CD4-positive, alpha-beta T cell (primary cell): ENCODE measurements around the gene RPS15. TPM values are rescaled to one million over a fixed set of nuclear protein-coding genes. Genes with fewer than 3 reads are reported as not detected.

Source experiments
- ATAC-seq: fragments of 200-7000 bp; cut with Tn5 transposase; one replicate; pipeline ENCODE4 v1.10.0; 2022; ENCODE audit warnings: mild to moderate bottlenecking; ENCODE audit not compliant: poor library complexity
- CTCF ChIA-PET: fragments of 350-600 bp; sonication (Branson Sonifier 250); formaldehyde crosslinking; loops from one replicate; lab custom pipeline; 2021; ENCODE audit warnings: antibody characterized with exemption, inconsistent platforms; lab: Charles Lee
- POLR2A ChIA-PET: fragments of 350-600 bp; sonication (Branson Sonifier 250); formaldehyde crosslinking; loops from one replicate; lab custom pipeline; 2021; ENCODE audit warnings: antibody characterized with exemption, inconsistent platforms; lab: Charles Lee
- DNase-seq, 14 experiments: peaks; one replicate each; pipeline ENCODE4 v3.0.0-alpha.2; 2013 to 2020; ENCODE audit warnings: mixed read lengths in 2 of 14
- H3K27ac ChIP-seq, 2 donors: one replicate each; pipeline versions ENCODE4 v1.5.1 to v1.7.0; 2013; ENCODE audit warnings: low read length in 2 of 2, low read depth in 1 of 2, mild to moderate bottlenecking in 1 of 2
- H3K27me3 ChIP-seq, 2 experiments: 1 replicate in 1 of 2; 2 replicates in 1 of 2; pipeline versions ENCODE4 v1.6.1 to v1.7.0; 2013; ENCODE audit warnings: low read length in 2 of 2, control low read depth in 1 of 2, mild to moderate bottlenecking in 1 of 2, moderate library complexity in 1 of 2; ENCODE audit not compliant: insufficient read depth in 2 of 2, control insufficient read depth in 1 of 2
- H3K36me3 ChIP-seq: one replicate; pipeline ENCODE4 v1.6.1; 2013; ENCODE audit warnings: low read length, control low read depth; ENCODE audit not compliant: insufficient read depth
- H3K4me1 ChIP-seq: one replicate; pipeline ENCODE4 v1.6.1; 2013; ENCODE audit warnings: low read length, control low read depth; ENCODE audit not compliant: insufficient read depth
- H3K4me3 ChIP-seq: one replicate; pipeline ENCODE4 v1.5.1; 2013; ENCODE audit warnings: mild to moderate bottlenecking, low read length, moderate library complexity
- H3K9me3 ChIP-seq, 2 experiments: 1 replicate in 1 of 2; 2 replicates in 1 of 2; pipeline versions ENCODE4 v1.6.1 to v1.7.0; 2013; ENCODE audit warnings: low read length in 2 of 2, mild to moderate bottlenecking in 2 of 2, control low read depth in 1 of 2, moderate library complexity in 1 of 2; ENCODE audit not compliant: control insufficient read depth in 1 of 2, insufficient read depth in 1 of 2
- H3K27ac Mint-ChIP-seq: one replicate; pipeline ENCODE4 v1.8.0; 2020; ENCODE audit warnings: mixed read lengths
- H3K27me3 Mint-ChIP-seq: one replicate; pipeline ENCODE4 v1.8.0; 2021; ENCODE audit warnings: mixed read lengths
- H3K36me3 Mint-ChIP-seq: one replicate; pipeline ENCODE4 v1.8.0; 2021; ENCODE audit warnings: low read depth, mixed read lengths
- H3K4me1 Mint-ChIP-seq: one replicate; pipeline ENCODE4 v1.8.0; 2021; ENCODE audit warnings: low read depth, mixed read lengths
- H3K4me3 Mint-ChIP-seq: one replicate; pipeline ENCODE4 v1.8.0; 2020; ENCODE audit warnings: mild to moderate bottlenecking, mixed read lengths
- H3K9me3 Mint-ChIP-seq: one replicate; pipeline ENCODE4 v1.8.0; 2020; ENCODE audit warnings: mixed read lengths
- CTCF ChIP-seq: fragments of 200-600 bp; IDR thresholded peaks from one replicate; pipeline ENCODE4 v1.8.0; 2022; ENCODE audit warnings: antibody characterized with exemption, mild to moderate bottlenecking
- intact Hi-C, 2 experiments: fragments of 100-400 bp; cut with DNase I in 1 of 2; cut with micrococcal nuclease in 1 of 2; formaldehyde crosslinking; loops; one replicate each; pipeline versions ENCODE4 v1.15.1 to v1.9.0; 2023 to 2025; cut with DNase I, micrococcal nuclease
- total RNA-seq, 174 experiments: library from RNA in 2 of 174; stranded (reverse) in 2 of 174; gene quantifications; one replicate each; pipeline ENCODE4 v1.2.3 and lab custom pipeline; 2021 to 2026

The RPS15 gene
- total RNA-seq, 2 experiments from 2014 or later, result 2,193 to 2,200 TPM

- intact Hi-C loops, result no loop called here
- no peak overlapping the region for H3K4me3 ChIP-seq
- peak overlapping the region in 1 of 2 donors; percentile 22 for H3K27ac ChIP-seq
- Mint-ChIP-seq H3K4me1 (peaks cover 70% of the 10 kb centered on the region), H3K36me3 (peaks cover 59% of the 10 kb centered on the region), H3K27ac (peak overlapping the region; percentile 97), H3K9me3 (no peaks in the 10 kb centered on the region), H3K27me3 (no peaks in the 10 kb centered on the region), H3K4me3 (peak overlapping the region; percentile 96)
- no peak for TF ChIP-seq CTCF
- ChIA-PET CTCF (no interaction called here), POLR2A (interaction anchor here (0.8 kb wide), 1 partner anchor 16 kb away, joined by 3 read pairs; no protein-coding TSS in a partner anchor)
- no peak for ATAC-seq
- H3K4me1 ChIP-seq, result peaks cover 88% of the 10 kb centered on the region
- no peak for DNase-seq
- no peaks in the 10 kb centered on the region for H3K9me3 ChIP-seq
- peaks cover 51% of the 10 kb centered on the region for H3K36me3 ChIP-seq
- H3K27me3 ChIP-seq, result no peaks in the 10 kb centered on the region
Measured at GRCh38 chr19:1412323-1412923, 25.8 kb upstream of the RPS15 start.

- peak overlapping the region; percentile 62 for H3K4me3 Mint-ChIP-seq
- peaks cover 59% of the 10 kb centered on the region for H3K36me3 ChIP-seq
- no peaks in the 10 kb centered on the region for H3K27me3 Mint-ChIP-seq
- no peaks in the 10 kb centered on the region for H3K9me3 Mint-ChIP-seq
- H3K27ac Mint-ChIP-seq, result peak overlapping the region; percentile 67
- ATAC-seq, result no peak
- no peaks in the 10 kb centered on the region for H3K9me3 ChIP-seq
- DNase-seq, result peak in 1 of 14 experiments; percentile 25
- H3K4me3 ChIP-seq, result no peak overlapping the region
- intact Hi-C loops, result no loop called here
- H3K4me1 ChIP-seq, result peaks cover 93% of the 10 kb centered on the region
- ChIA-PET CTCF (interaction anchor here (0.7 kb wide), 1 partner anchor 76 kb away, joined by 3 read pairs; no protein-coding TSS in a partner anchor), POLR2A (interaction anchor here (0.8 to 1.5 kb wide), 2 partner anchors 16 to 138 kb away, joined by 3 read pairs; partner anchors contain the start of gene FAM174C)
- H3K27me3 ChIP-seq, result no peaks in the 10 kb centered on the region
- TF ChIP-seq CTCF, result no peak
- peaks cover 74% of the 10 kb centered on the region for H3K4me1 Mint-ChIP-seq
- peaks cover 66% of the 10 kb centered on the region for H3K36me3 Mint-ChIP-seq
- no peak overlapping the region for H3K27ac ChIP-seq
Measured at GRCh38 chr19:1412995-1413800, 25.0 kb upstream of the RPS15 start.

GRCh38 chr19:1416014-1416841 is 22.0 kb upstream of the RPS15 start:
- Mint-ChIP-seq H3K27ac (peak overlapping the region; percentile 76), H3K36me3 (peaks cover 72% of the 10 kb centered on the region), H3K9me3 (no peaks in the 10 kb centered on the region), H3K4me1 (peaks cover 47% of the 10 kb centered on the region), H3K4me3 (peak overlapping the region; percentile 42), H3K27me3 (no peaks in the 10 kb centered on the region)
- ChIA-PET CTCF (no interaction called here), POLR2A (no interaction called here)
- peaks cover 65% of the 10 kb centered on the region for H3K4me1 ChIP-seq
- DNase-seq, result no peak
- intact Hi-C loops, result no loop called here
- TF ChIP-seq CTCF, result no peak
- no peaks in the 10 kb centered on the region for H3K27me3 ChIP-seq
- no peak overlapping the region for H3K27ac ChIP-seq
- peaks cover 66% of the 10 kb centered on the region for H3K36me3 ChIP-seq
- H3K4me3 ChIP-seq, result no peak overlapping the region
- H3K9me3 ChIP-seq, result no peaks in the 10 kb centered on the region
- no peak for ATAC-seq
